ENCODE results near the gene DYSF. TPM values are rescaled to one million over a fixed set of nuclear protein-coding genes. Genes with fewer than 3 reads are reported as not detected.

The DYSF gene
- total and polyA plus RNA-seq, 2 donors (not counting 3 experiments of a cell fraction or from before 2014, with no cell fraction given) = 50.9 to 152 TPM

- Histone ChIP-seq H3K4me2 (ENCODE audit: insufficient read depth, low read length) (no peak overlapping the region), H3K36me3 (ENCODE audit: control insufficient read depth in 2 of 2, extremely low read depth in 1 of 2, insufficient read depth in 2 of 2, low read length in 2 of 2) (no peaks in the 10 kb centered on the region), H3K27ac (ENCODE audit: insufficient read depth, low read depth, low read length) (no peak overlapping the region), H3K4me1 (ENCODE audit: control insufficient read depth, extremely low read depth, insufficient read depth, low read length) (no peaks in the 10 kb centered on the region), H4K20me1 (replicated peaks; ENCODE audit: control insufficient read depth, extremely low read depth, insufficient read depth, low read length) (no peaks in the 10 kb centered on the region), H3K4me3 (replicated peaks in 1 of 3; ENCODE audit: insufficient read depth in 1 of 3, low read depth in 1 of 3, low read length in 3 of 3) (no peak overlapping the region), H3K27me3 (ENCODE audit: control insufficient read depth in 2 of 2, insufficient read depth in 2 of 2, low read length in 2 of 2) (no peaks in the 10 kb centered on the region), H3K9me1 (replicated peaks; ENCODE audit: control insufficient read depth, extremely low read depth, insufficient read depth, low read length) (no peaks in the 10 kb centered on the region), H3K9me3 (replicated peaks; ENCODE audit: control insufficient read depth, insufficient read depth, low read length) (no peaks in the 10 kb centered on the region), H2AFZ (ENCODE audit: low read depth, low read length) (no peak overlapping the region), H3K9ac (replicated peaks; ENCODE audit: extremely low read depth, insufficient read depth, low read length) (no peak overlapping the region), H3K79me2 (ENCODE audit: control insufficient read depth, insufficient read depth, low read length) (no peaks in the 10 kb centered on the region)
- ChIA-PET POLR2A (no interaction called here), CTCF (interaction anchor here (0.8 kb wide), 1 partner anchor 337 kb away, joined by 3 read pairs; no protein-coding TSS in a partner anchor)
- TF ChIP-seq CTCF (IDR thresholded peaks at IDR 0.05; ENCODE audit: extremely low read depth in 1 of 2, insufficient read depth in 1 of 2, low read depth in 1 of 2, low read length in 2 of 2) = no peak
- no peak for TF ChIP-seq POLR2AphosphoS5 (IDR thresholded peaks at IDR 0.05; ENCODE audit: insufficient read depth, low read depth, low read length)
- TF ChIP-seq MYC (IDR thresholded peaks at IDR 0.05; ENCODE audit: low read depth, low read length) = no peak
- TF ChIP-seq EZH2 (IDR thresholded peaks at IDR 0.05; ENCODE audit: borderline replicate concordance, low read depth, low read length, severe bottlenecking) = no peak
- TF ChIP-seq FOS (IDR thresholded peaks at IDR 0.05; ENCODE audit: borderline replicate concordance, insufficient read depth, low read length) = no peak
- no TSS peak for BruUV-seq (replicated peaks)
- FAIRE-seq = no peak
- intact Hi-C loops (cut with micrococcal nuclease) (no loop called here), dilution Hi-C loops (cut with MboI; ENCODE audit: extremely low pct_ligation_motif_present, low sequenced_read_pairs) (no loop called here)
- no peak for DNase-seq (ENCODE audit: low read depth, low spot score)
These were observed 183.8 kb downstream of the DYSF start for GRCh38 chr2:71637168-71637567.

GRCh38 chr2:71637736-71638135, 184.4 kb downstream of the DYSF start:
- ChIA-PET POLR2A (no interaction called here), CTCF (interaction anchor here (0.6 to 0.9 kb wide), 2 partner anchors 9 to 338 kb away, joined by 3 read pairs; no protein-coding TSS in a partner anchor)
- Histone ChIP-seq H3K4me3 (replicated peaks in 1 of 3; ENCODE audit: insufficient read depth in 1 of 3, low read depth in 1 of 3, low read length in 3 of 3) (no peak overlapping the region), H3K27me3 (ENCODE audit: control insufficient read depth in 2 of 2, insufficient read depth in 2 of 2, low read length in 2 of 2) (no peaks in the 10 kb centered on the region), H3K4me1 (ENCODE audit: control insufficient read depth, extremely low read depth, insufficient read depth, low read length) (no peaks in the 10 kb centered on the region), H3K9me3 (replicated peaks; ENCODE audit: control insufficient read depth, insufficient read depth, low read length) (no peaks in the 10 kb centered on the region), H2AFZ (ENCODE audit: low read depth, low read length) (no peak overlapping the region), H3K27ac (ENCODE audit: insufficient read depth, low read depth, low read length) (no peak overlapping the region), H3K9ac (replicated peaks; ENCODE audit: extremely low read depth, insufficient read depth, low read length) (no peak overlapping the region), H3K36me3 (ENCODE audit: control insufficient read depth in 2 of 2, extremely low read depth in 1 of 2, insufficient read depth in 2 of 2, low read length in 2 of 2) (peaks cover 0 to 4% of the 10 kb centered on the region in 2 experiments), H3K4me2 (ENCODE audit: insufficient read depth, low read length) (no peak overlapping the region), H3K9me1 (replicated peaks; ENCODE audit: control insufficient read depth, extremely low read depth, insufficient read depth, low read length) (no peaks in the 10 kb centered on the region), H3K79me2 (ENCODE audit: control insufficient read depth, insufficient read depth, low read length) (no peaks in the 10 kb centered on the region), H4K20me1 (replicated peaks; ENCODE audit: control insufficient read depth, extremely low read depth, insufficient read depth, low read length) (no peaks in the 10 kb centered on the region)
- intact Hi-C loops (cut with micrococcal nuclease) = no loop called here
- DNase-seq (ENCODE audit: low read depth, low spot score) (no peak), FAIRE-seq (no peak)
- BruUV-seq (replicated peaks) = no TSS peak
- TF ChIP-seq GATA2 (IDR thresholded peaks at IDR 0.05; ENCODE audit: insufficient read depth, insufficient read length, low read depth, low read length) (no peak), CTCF (IDR thresholded peaks at IDR 0.05; ENCODE audit: extremely low read depth in 1 of 2, insufficient read depth in 1 of 2, low read depth in 1 of 2, low read length in 2 of 2) (no peak), MYC (IDR thresholded peaks at IDR 0.05; ENCODE audit: low read depth, low read length) (no peak)
- dilution Hi-C loops (cut with MboI; ENCODE audit: extremely low pct_ligation_motif_present, low sequenced_read_pairs) = no loop called here

Measured in endothelial cell of umbilical vein (primary cell).